Immature natural killer cell (primary cell): ENCODE results near the gene WASF2. TPM values are rescaled to one million over a fixed set of nuclear protein-coding genes. Genes with fewer than 3 reads are reported as not detected.
A peak's percentile ranks its signal among the peaks of the same experiment; 100 is the strongest.

ENCODE experiments used
- DNase-seq, 3 donors: peaks; one replicate each; pipeline ENCODE4 v3.0.0; 2022; ENCODE audit warnings: mixed read lengths in 1 of 3
- H3K27ac Mint-ChIP-seq, 6 donors: one replicate each; pipeline ENCODE4 v1.8.0; 2020; ENCODE audit warnings: mixed read lengths in 6 of 6, mild to moderate bottlenecking in 5 of 6, inconsistent platforms in 4 of 6, moderate library complexity in 3 of 6
- H3K27me3 Mint-ChIP-seq, 3 donors: one replicate each; pipeline ENCODE4 v1.8.0; 2020 to 2021; ENCODE audit warnings: low read depth in 3 of 3, mild to moderate bottlenecking in 3 of 3, mixed read lengths in 3 of 3, moderate library complexity in 3 of 3, inconsistent platforms in 1 of 3
- H3K36me3 Mint-ChIP-seq, 3 donors: one replicate each; pipeline ENCODE4 v1.8.0; 2020; ENCODE audit warnings: mixed read lengths in 3 of 3, inconsistent platforms in 2 of 3, mild to moderate bottlenecking in 2 of 3
- H3K4me1 Mint-ChIP-seq, 2 donors: one replicate each; pipeline ENCODE4 v1.8.0; 2020; ENCODE audit warnings: inconsistent platforms in 2 of 2, mild to moderate bottlenecking in 2 of 2, mixed read lengths in 2 of 2, moderate library complexity in 1 of 2
- H3K4me3 Mint-ChIP-seq, 5 donors: one replicate each; pipeline ENCODE4 v1.8.0; 2020; ENCODE audit warnings: mild to moderate bottlenecking in 5 of 5, mixed read lengths in 5 of 5, inconsistent platforms in 3 of 5, moderate library complexity in 3 of 5
- H3K9me3 Mint-ChIP-seq, 6 donors: one replicate each; pipeline ENCODE4 v1.8.0; 2020; ENCODE audit warnings: mild to moderate bottlenecking in 6 of 6, mixed read lengths in 6 of 6, inconsistent platforms in 4 of 6, moderate library complexity in 3 of 6
- polyA plus RNA-seq, 3 donors: library from polyadenylated mRNA; unstranded; fragments of 300-500 nt; fragmentation: Illumina TruSeq; gene quantifications; one replicate each; pipeline ENCODE4 v1.2.3, GENCODE V29; 2021

The WASF2 gene
- polyA plus RNA-seq, 3 donors from 2014 or later: 36.6 to 90.0 (median 39.5) TPM

DNA sequence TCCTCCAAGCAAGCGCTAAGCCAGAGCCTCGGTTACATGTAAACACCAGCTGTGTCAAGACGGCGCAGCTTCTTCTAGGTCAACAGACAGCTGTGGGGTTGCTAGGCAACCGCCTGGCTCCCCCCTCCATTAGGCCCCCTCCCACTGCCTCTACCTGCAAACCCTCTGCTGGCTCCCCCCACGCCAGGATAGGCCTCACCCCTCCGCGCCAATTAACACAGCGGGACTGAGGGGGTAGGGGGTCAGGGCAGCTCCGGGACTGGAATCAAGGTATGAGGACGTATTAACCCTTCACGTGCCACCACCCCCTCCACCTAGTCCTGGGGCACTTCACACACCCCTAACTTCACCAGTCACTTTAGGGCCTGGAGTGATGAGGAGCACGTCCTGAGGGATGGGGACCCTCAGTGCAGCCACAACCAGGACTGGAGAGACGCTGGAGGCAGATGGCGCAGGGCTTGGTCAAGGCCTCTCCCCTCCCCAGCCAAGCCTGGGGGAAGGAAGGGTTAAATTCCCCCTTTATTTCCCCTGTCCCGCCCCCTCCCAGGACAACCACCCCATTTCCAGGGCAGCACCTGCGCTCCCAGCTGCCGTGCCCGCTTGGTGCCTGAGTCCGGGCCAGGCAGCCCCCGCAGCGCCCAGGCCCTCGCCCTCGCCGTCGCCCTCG, 37.4 kb upstream of the WASF2 start:
- Mint-ChIP-seq H3K36me3 (peaks cover 0 to 9% (median 4%) of the 10 kb centered on the region in 3 donors), H3K4me3 (peak overlapping the region in 2 of 5 donors; percentile 5 to 9), H3K27ac (no peak overlapping the region)

DNA sequence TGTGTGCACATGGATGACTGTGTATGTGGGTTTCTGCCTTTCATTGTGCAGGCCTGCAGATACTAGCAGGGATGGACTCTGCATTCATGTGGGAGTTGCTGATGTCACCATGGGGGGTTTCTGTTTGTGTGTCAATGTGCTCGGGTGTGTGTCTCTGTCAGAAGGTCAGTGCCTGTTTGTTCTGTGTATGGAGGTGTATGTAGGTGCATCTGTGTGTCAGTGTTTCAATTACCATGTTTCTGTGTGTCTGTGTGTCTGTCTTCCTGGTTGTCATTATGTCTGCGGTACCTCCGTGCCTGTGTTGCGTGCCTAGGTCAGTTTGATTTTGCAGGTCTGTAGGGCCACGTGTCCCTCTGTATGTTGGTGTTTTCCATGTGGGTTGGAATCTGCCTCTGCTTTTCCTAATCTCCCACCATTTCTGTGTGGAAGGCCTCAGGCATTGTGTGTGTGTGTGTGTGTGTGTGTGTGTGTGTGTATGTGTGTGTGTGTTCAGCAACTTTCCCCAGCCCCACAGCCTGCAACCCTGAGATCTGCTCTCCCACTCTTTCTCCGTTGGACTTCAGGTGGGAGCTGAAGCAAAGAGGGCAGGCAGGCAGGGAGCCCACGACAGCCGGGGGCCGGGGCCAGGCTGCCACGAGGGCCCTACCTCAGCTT, 36.7 kb upstream of the WASF2 start:
- H3K4me3 Mint-ChIP-seq: peak overlapping the region in 3 of 5 donors; percentile 17 to 35 (median 19)
- H3K27ac Mint-ChIP-seq: peak overlapping the region in 2 of 6 donors; percentile 17 to 26
- H3K36me3 Mint-ChIP-seq: peaks cover 0 to 9% (median 4%) of the 10 kb centered on the region in 3 donors
- H3K27me3 Mint-ChIP-seq: peaks cover 4 to 22% (median 8%) of the 10 kb centered on the region in 3 donors
- peaks cover 31 to 35% of the 10 kb centered on the region in 2 donors for H3K4me1 Mint-ChIP-seq
- no peaks in the 10 kb centered on the region for H3K9me3 Mint-ChIP-seq
- no peak for DNase-seq

More for the DNA sequence above, 37.4 kb upstream of the WASF2 start:
- H3K27me3 Mint-ChIP-seq: peaks cover 4 to 22% (median 8%) of the 10 kb centered on the region in 3 donors
- peak in 1 of 3 donors; percentile 26 for DNase-seq
- H3K4me1 Mint-ChIP-seq: peaks cover 24 to 28% of the 10 kb centered on the region in 2 donors
- H3K9me3 Mint-ChIP-seq: no peaks in the 10 kb centered on the region

DNA sequence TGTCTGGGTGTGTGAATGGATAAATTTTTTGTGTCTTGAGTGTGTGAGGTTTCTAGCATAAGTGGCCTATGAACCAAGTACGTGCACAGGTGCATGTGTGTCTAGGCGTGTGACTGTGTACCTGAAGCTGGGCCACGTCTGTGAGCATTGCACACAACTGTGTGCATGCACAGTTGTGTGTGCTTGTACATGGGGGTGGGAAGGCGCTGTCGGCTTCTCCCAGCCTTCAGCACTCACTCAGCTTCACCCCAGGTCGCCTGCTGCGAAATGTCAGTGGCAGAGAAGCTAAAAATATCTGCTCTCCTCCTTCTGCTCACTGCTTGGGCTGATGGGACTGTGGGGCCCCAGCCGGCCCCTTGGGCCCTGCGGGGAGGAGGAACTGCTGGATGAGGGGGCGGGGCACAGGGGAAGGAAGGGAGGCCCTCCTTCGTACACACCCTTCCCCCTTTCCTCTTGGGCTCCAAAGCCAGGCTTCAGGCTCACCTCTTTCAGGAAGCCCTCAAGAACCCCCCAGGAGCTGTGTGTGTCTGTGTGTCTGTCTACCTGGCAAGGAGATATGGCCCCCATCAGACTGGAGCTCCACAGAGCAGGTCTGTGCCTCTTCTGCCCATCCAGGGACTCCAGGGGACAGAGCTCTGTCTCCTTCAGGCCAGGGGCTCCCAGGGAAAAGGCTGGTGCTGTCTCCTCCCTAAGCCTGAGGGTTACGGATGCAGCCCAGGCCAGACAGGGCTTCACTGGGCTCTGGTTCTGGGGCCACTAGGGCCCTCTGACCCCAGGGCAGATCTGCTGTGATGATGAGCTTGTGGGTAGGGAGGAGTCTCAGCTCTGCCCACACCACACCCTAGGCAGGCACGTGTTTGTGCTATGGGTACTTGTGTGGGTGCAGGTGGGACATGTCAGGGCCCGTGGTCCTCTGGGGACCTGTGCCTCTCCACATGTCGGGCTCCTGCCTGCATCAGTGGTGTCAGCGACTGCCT, 35.6 kb upstream of the WASF2 start:
- no peak overlapping the region for H3K4me3 Mint-ChIP-seq
- peak overlapping the region in 3 of 6 donors; percentile 6 to 17 (median 11) for H3K27ac Mint-ChIP-seq
- no peaks in the 10 kb centered on the region for H3K9me3 Mint-ChIP-seq
- peaks cover 4 to 22% (median 8%) of the 10 kb centered on the region in 3 donors for H3K27me3 Mint-ChIP-seq
- H3K4me1 Mint-ChIP-seq: peaks cover 39 to 46% of the 10 kb centered on the region in 2 donors
- peaks cover 0 to 9% (median 4%) of the 10 kb centered on the region in 3 donors for H3K36me3 Mint-ChIP-seq
- no peak for DNase-seq

DNA sequence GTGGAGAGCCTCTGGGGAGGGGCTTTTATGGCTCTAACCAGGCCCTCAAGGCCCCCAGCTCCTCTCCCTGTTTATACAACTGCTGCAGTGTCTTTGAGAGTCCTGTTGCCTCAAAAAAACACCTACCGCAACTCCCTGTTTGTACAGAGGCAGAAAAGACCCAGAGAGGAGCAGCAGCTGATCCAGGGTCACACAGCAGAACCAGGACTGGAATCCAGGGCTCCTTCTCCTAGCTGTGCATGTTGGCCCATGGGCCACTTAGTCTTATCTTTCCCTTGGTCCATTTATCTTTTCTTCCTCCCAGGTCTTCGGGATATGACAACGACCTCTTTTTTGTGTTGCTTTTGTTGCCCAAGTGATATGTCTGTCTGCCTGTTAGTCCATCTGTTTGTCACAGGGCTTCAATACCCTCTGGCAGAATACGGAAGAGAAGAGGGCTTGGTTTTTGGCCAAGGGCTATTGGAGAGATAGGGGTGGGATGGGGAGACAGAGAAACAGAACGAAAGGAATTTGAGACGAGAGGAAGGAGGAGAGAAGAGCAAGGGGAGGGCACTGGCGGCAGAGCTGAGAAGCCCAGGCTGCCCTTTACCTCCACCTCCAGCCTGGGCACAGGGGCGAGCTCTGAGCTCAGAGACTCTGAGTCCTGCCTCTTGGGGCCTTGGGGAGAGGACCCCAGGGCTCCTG, 33.5 kb upstream of the WASF2 start:
- Mint-ChIP-seq H3K4me1 (peaks cover 33 to 40% of the 10 kb centered on the region in 2 donors), H3K27ac (no peak overlapping the region), H3K4me3 (no peak overlapping the region), H3K27me3 (peaks cover 0 to 10% (median 4%) of the 10 kb centered on the region in 3 donors), H3K36me3 (peaks cover 0 to 3% (median 0%) of the 10 kb centered on the region in 3 donors), H3K9me3 (no peaks in the 10 kb centered on the region)
- DNase-seq: no peak

DNA sequence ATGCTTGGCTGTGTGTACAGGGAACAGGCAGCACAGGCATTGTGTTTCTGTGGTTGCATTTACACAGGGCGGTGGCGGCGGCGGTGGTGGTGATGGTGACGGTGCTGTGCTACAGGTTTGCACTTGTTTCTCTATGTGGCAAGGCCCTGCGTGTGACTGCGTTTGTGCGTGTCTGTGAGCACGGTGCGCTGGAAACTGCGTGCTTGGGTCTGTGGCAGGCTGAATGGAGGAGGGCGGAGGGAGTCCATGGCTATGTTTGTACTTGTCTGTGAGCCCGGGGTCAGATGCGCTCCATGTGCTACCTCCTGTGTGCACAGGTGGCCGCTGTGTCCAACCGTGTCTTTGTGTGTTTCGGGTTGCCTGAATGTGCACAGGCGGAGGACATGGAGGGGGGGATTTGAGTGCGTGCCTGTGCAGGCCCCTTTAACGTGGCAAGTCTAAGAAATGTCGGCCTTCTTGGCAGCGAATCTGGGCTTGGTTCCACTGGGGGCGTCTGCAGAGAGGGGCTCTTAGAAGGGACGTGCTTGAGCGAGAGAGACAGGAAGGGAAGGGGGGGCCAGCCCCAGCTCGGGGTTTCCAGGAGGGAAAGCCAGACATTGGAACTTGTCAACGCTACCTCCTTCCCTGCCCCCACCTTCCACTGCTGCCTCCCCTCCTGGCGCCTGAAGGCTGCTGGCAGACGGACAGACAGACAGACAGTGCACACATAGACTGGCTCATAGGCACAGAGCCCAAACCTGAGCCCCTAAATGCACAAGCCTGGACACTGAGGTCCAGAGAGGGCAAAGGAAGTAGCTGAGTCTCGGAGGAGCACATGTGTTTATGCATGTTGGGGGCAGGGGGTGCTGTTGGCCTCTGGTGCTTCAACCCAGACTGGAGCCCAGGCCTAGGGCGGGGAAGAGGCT, 32.7 kb upstream of the WASF2 start:
- H3K4me1 Mint-ChIP-seq: peaks cover 31 to 36% of the 10 kb centered on the region in 2 donors
- DNase-seq: peak; percentile 46 to 49 (median 48)
- no peaks in the 10 kb centered on the region for H3K9me3 Mint-ChIP-seq
- peaks cover 0 to 9% (median 2%) of the 10 kb centered on the region in 3 donors for H3K27me3 Mint-ChIP-seq
- peak overlapping the region in 5 of 6 donors; percentile 4 to 81 (median 65) for H3K27ac Mint-ChIP-seq
- peaks cover 0 to 3% (median 0%) of the 10 kb centered on the region in 3 donors for H3K36me3 Mint-ChIP-seq
- H3K4me3 Mint-ChIP-seq: peak overlapping the region; percentile 15 to 79 (median 26)

DNA sequence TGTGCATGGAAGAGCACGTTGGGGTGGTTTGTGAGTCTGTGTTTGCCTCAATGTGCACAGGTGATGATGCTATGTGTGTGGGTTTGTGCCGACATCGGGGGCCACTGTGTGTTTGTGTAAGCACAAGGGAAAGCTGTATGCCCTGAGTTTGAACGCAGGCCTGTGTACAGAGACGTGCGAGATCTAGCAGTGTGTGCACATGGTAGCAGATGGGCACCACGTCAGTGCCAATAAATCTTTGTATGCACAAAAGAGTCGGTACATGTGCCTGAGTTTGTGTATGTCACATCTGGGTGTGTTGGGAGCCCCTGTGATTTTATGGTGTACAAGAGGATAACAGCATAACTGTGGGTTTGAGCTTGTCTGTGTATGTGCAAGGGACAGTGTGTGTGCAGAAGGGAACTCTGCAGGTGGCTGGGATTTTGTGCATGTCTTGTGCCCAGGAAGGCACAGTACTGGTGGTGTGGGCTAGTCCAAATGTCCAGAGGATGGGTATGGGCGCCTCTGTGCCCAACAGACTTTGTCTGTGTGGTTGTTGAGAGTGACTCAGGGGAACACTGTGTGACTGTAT, 32.0 kb upstream of the WASF2 start:
- peaks cover 0 to 3% (median 0%) of the 10 kb centered on the region in 3 donors for H3K36me3 Mint-ChIP-seq
- peaks cover 0 to 9% (median 2%) of the 10 kb centered on the region in 3 donors for H3K27me3 Mint-ChIP-seq
- H3K9me3 Mint-ChIP-seq: no peaks in the 10 kb centered on the region
- peaks cover 31 to 36% of the 10 kb centered on the region in 2 donors for H3K4me1 Mint-ChIP-seq
- H3K27ac Mint-ChIP-seq: peak overlapping the region; percentile 4 to 81 (median 47)
- DNase-seq: no peak
- peak overlapping the region; percentile 15 to 79 (median 26) for H3K4me3 Mint-ChIP-seq

DNA sequence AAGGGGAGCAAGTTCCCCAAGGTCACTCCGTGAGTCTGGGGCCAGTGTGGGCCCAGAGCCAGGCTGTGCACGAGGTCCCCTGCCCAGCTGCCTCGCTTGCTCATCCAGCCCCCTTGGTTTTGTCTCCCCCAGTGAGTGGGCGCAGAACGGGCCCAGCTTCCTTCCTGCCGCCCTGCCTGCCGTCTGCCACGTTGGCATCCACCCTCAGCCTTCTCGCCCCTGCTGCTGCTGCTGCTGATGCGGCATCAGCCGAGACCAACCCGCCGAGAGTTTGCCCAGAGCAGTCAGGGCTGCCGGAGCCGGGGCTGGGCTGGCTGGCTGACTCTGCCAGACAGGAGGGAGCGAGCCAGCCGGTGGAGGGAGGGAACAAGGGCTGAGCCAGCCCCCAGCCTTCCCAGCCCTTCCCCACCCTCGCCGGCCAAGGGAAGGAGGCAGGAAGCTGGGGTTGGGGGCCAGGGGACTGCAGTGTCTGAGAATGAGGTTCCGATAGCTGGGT, 31.4 kb upstream of the WASF2 start:
- H3K9me3 Mint-ChIP-seq: no peaks in the 10 kb centered on the region
- H3K27me3 Mint-ChIP-seq: peaks cover 0 to 4% (median 2%) of the 10 kb centered on the region in 3 donors
- H3K36me3 Mint-ChIP-seq: no peaks in the 10 kb centered on the region
- peak overlapping the region; percentile 4 to 81 (median 58) for H3K27ac Mint-ChIP-seq
- peak overlapping the region; percentile 15 to 79 (median 45) for H3K4me3 Mint-ChIP-seq
- peak; percentile 41 to 47 (median 45) for DNase-seq
- peaks cover 26 to 31% of the 10 kb centered on the region in 2 donors for H3K4me1 Mint-ChIP-seq

DNA sequence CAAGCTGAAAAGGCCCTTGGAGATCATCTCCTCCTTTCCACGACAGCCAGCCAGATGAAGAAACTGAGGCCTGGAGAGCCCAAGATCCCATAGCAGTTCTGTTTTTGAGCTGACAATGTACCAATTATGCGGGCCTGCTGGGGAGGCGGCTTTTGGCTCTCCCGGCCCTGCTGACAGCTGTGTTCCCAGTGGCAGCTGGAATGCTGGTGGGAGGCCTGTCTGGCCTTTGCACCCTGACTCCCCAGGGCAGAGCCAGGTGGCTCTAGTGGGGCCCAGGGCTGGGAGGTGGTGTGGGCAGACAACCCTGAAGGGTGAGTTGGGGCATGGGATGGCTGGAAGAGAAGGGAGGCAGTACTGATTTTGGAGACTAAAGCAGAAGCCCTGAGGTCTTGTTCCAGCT, 30.7 kb upstream of the WASF2 start:
- no peak for DNase-seq
- H3K4me1 Mint-ChIP-seq: peaks cover 21 to 24% of the 10 kb centered on the region in 2 donors

DNA sequence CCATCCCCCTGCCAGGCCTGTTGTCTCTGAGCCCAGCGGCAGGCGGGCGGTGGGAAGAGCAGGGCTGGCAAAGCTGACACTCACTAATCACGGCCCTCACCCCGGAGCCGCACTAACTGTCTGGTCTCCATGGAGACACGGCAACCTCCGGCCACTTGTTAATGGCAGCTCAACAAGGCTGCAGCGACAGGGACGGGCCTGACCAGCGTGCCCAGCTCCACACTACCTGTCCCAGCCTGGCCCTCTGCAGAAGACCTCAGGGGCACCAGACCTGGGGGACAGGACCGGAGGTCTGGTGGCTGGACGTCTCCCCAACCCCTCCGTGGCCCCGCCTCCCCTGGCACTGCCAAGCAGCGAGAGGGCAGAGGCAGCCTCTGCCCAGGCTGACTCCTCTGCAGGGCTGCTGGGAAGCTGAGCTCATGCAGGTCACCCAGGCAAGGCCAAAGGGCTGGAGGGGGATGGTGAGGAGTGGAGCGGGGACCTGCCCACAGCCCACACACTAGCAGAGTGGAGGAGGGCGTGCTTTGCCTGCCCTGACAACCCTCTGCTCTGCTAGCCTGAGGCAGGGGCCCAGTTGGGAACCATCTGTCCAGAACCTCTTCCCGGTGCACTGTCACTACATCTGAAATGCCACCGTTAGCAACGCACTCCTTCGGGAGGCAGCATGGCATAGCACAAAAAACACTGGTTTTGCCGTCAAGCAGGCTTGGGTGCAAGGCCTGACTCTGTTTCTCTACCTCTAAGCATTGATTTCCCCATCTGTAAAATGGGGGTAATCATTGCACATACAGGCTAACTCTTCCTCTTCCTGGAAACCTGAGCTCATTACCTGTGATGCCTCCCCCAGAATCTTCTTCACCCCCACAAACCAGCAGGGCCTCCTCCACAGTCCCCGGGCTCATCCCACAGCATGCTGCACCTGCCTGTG, 29.6 kb upstream of the WASF2 start:
- peaks cover 0 to 4% (median 2%) of the 10 kb centered on the region in 3 donors for H3K27me3 Mint-ChIP-seq
- H3K27ac Mint-ChIP-seq: peak overlapping the region in 1 of 6 donors; percentile 51
- H3K4me1 Mint-ChIP-seq: peaks cover 21 to 24% of the 10 kb centered on the region in 2 donors
- H3K36me3 Mint-ChIP-seq: no peaks in the 10 kb centered on the region
- DNase-seq: no peak
- no peak overlapping the region for H3K4me3 Mint-ChIP-seq
- H3K9me3 Mint-ChIP-seq: no peaks in the 10 kb centered on the region

More for the DNA sequence above, 30.7 kb upstream of the WASF2 start:
- peaks cover 0 to 4% (median 2%) of the 10 kb centered on the region in 3 donors for H3K27me3 Mint-ChIP-seq
- H3K4me3 Mint-ChIP-seq: peak overlapping the region in 1 of 5 donors; percentile 59
- H3K9me3 Mint-ChIP-seq: no peaks in the 10 kb centered on the region
- no peaks in the 10 kb centered on the region for H3K36me3 Mint-ChIP-seq
- peak overlapping the region in 2 of 6 donors; percentile 59 to 81 for H3K27ac Mint-ChIP-seq

DNA sequence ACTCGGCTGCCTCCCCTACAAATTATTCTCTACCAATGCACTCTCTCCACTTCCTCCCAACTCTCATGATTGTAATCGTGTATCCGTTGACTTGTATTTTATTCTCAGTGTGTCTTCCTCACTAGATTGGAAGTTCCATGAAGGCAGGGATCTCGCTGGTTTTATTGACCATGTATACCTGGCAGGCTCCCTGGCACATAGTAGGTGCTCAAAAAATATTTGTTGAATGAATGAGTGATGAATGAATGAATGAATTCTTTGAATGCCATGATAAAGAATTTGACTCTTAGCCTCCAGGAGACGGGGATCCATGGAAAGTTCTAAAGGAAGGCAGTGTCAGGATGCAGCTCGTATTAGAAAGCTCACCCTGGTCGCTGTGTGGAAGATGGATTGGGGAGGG, 28.8 kb upstream of the WASF2 start:
- Mint-ChIP-seq H3K4me3 (no peak overlapping the region), H3K36me3 (no peaks in the 10 kb centered on the region), H3K27me3 (peaks cover 0 to 4% (median 2%) of the 10 kb centered on the region in 3 donors), H3K27ac (no peak overlapping the region), H3K4me1 (peaks cover 21 to 24% of the 10 kb centered on the region in 2 donors), H3K9me3 (no peaks in the 10 kb centered on the region)
- no peak for DNase-seq
